Pancreas (tissue), 10 donors: Measurements from ENCODE around the gene KLHL17. TPM values are rescaled to one million over a fixed set of nuclear protein-coding genes. Genes with fewer than 3 reads are reported as not detected.
A peak's percentile ranks its signal among the peaks of the same experiment; 100 is the strongest.

Source experiments
- ATAC-seq, 4 donors: fragments of 200-7000 bp; cut with Tn5 transposase; one replicate each; pipeline versions ENCODE4 v1.8.0 to v1.9.1; 2020; ENCODE audit warnings: mild to moderate bottlenecking in 4 of 4, moderate library complexity in 4 of 4
- DNase-seq, 6 donors: peaks; one replicate each; pipeline ENCODE4 v3.0.0-alpha.2; 2020
- FAIRE-seq: peaks from 2 replicates; lab custom pipeline; 2012; peaks lifted over from hg19 to GRCh38; lab: Jason Lieb, UNC
- H3K27ac ChIP-seq, 4 donors: fragments of 200-600 bp; sonication (generic); 1 replicate in 3 of 4; 2 replicates in 1 of 4; pipeline versions ENCODE4 v1.5.0 to v1.8.0; 2020
- H3K27me3 ChIP-seq, 4 donors: fragments of 200-600 bp; one replicate each; pipeline ENCODE4 v1.8.0; 2021
- H3K36me3 ChIP-seq, 3 donors: fragments of 200-600 bp; sonication (generic) in 1 of 3; one replicate each; pipeline versions ENCODE4 v1.5.0 to v1.8.0; 2020 to 2021
- H3K4me1 ChIP-seq, 3 donors: fragments of 200-600 bp; one replicate each; pipeline ENCODE4 v1.8.0; 2021
- H3K4me3 ChIP-seq, 4 donors: fragments of 200-600 bp; sonication (generic) in 2 of 4; one replicate each; pipeline versions ENCODE4 v1.5.0 to v1.8.0; 2020 to 2021
- H3K9me3 ChIP-seq, 4 donors: fragments of 200-600 bp; one replicate each; pipeline ENCODE4 v1.8.0; 2021
- WGBS, 2 donors: extraction: QIAGEN DNeasy Blood & Tissue Kit; methylation state at CpG; one replicate each; pipeline ENCODE4 v1.1.7; 2013; 5-methylcytosine and 5-hydroxymethylcytosine counted together
- intact Hi-C, 3 donors: fragments of 100-400 bp; cut with DNase I; formaldehyde crosslinking; loops; one replicate each; pipeline versions ENCODE4 v1.11.1 to v1.14.2; 2022
- polyA plus RNA-seq, 2 donors: library from polyadenylated mRNA; stranded (reverse); fragments of 200-250 nt; gene quantifications; one replicate each; pipeline ENCODE4 v1.2.3, GENCODE V29; 2013
- total RNA-seq, 6 donors: library from RNA; stranded (reverse); fragmentation: NEBNext Ultra II Directional in 4 of 6; extraction: Animal tissue kit (Norgen Biotek cat#: 25700) in 4 of 6; gene quantifications; one replicate each; pipeline versions ENCODE4 v1.2.1 to v1.2.4, GENCODE V29; 2021 to 2023
- TF ChIP-seq, protein P1 (sequence below), 4 donors: fragments of 200-600 bp; sonication (generic) in 3 of 4; IDR thresholded peaks; one replicate each; pipeline versions ENCODE4 v1.5.0 to v1.8.0; 2021; ENCODE audit warnings: antibody characterized with exemption in 4 of 4
- donor health status: healthy with polysubstance abuse.
- donor health status: DM: no; HTN: no; CAD: no; lungs with moderate emphysema.
- donor health status: DM: no; HTN: no; CAD: no.
- donor health status: control.
- donor health status: control.
- donor health status: Bipolar disorder and iron deficiency.
- donor health status: DM: yes; HTN: yes; CAD: no.
- donor health status: DM: no; HTN: no; CAD: no.
- donor health status: DM: no; HTN: no; CAD: no.
- donor health status: DM: yes; HTN: yes; CAD: no.

The KLHL17 gene
- total and polyA plus RNA-seq, 8 donors: 3.1 to 24.1 (median 6.2) TPM

DNA sequence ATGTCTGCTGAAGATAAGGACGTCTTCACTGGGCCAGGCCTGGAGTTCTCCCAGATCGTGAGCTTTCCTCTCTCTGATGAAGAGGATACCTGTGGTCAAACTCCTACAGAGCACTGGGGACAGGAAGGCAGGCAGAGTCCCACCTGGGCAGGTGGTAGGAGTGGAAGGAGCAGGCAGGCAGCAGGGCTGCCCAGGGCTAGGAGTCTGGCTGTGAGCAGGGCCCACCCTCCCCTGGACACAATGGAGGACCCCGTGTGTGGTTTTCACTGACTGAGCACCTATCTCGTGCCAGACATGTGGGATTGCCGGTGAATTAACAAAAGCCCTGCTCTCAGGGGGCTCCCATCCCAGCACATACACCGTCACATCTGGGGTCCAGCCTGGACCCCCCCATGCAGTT lies 41.5 kb upstream of the KLHL17 start:
- DNase-seq: peak in 1 of 6 donors; percentile 45
- H3K36me3 ChIP-seq: no peaks in the 10 kb centered on the region
- H3K27me3 ChIP-seq: no peaks in the 10 kb centered on the region
- H3K27ac ChIP-seq: no peak overlapping the region
- ATAC-seq: no peak
- no peaks in the 10 kb centered on the region for H3K9me3 ChIP-seq
- intact Hi-C loops: no loop called here
- TF ChIP-seq, protein P1, sequence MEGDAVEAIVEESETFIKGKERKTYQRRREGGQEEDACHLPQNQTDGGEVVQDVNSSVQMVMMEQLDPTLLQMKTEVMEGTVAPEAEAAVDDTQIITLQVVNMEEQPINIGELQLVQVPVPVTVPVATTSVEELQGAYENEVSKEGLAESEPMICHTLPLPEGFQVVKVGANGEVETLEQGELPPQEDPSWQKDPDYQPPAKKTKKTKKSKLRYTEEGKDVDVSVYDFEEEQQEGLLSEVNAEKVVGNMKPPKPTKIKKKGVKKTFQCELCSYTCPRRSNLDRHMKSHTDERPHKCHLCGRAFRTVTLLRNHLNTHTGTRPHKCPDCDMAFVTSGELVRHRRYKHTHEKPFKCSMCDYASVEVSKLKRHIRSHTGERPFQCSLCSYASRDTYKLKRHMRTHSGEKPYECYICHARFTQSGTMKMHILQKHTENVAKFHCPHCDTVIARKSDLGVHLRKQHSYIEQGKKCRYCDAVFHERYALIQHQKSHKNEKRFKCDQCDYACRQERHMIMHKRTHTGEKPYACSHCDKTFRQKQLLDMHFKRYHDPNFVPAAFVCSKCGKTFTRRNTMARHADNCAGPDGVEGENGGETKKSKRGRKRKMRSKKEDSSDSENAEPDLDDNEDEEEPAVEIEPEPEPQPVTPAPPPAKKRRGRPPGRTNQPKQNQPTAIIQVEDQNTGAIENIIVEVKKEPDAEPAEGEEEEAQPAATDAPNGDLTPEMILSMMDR (IDR thresholded peaks at IDR 0.05): no peak
- WGBS, 2 donors: 64 to 66% methylated on average over 6 of the region's 6 CpGs
- H3K4me1 ChIP-seq: peaks cover 0 to 13% (median 7%) of the 10 kb centered on the region in 3 donors
- H3K4me3 ChIP-seq: no peak overlapping the region
- no peak for FAIRE-seq

DNA sequence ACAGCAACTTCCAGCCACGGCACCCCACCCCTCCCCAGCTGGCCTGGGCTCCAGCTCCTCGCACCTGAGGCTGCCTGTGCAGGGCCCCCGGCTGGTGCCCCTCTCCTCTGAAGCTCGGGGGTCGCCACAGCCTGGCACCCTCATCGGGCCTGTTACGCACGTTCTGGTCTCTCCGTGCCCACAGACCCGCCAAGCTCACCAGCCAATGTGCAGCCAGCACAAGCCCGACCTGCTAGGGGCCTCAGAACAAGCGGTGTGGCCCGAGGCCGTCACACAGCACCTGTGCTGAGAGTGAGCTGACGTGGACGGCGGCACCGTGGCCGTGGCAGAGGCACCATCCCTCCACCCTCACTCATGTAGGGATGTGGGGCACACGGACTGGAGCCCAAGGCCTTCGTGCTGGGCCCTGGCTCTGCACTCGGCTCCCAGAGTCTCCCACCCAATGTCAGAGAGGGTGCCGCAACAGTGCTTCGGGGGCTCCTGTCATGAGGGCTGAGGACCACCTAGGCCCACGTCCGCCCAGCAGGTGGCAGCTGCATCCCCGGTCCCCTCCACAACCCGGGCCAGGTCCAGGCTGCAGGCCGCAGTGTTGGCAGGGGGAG lies 41.0 kb upstream of the KLHL17 start:
- FAIRE-seq: no peak
- intact Hi-C loops: no loop called here
- DNase-seq: peak in 2 of 6 donors; percentile 28 to 77

DNA sequence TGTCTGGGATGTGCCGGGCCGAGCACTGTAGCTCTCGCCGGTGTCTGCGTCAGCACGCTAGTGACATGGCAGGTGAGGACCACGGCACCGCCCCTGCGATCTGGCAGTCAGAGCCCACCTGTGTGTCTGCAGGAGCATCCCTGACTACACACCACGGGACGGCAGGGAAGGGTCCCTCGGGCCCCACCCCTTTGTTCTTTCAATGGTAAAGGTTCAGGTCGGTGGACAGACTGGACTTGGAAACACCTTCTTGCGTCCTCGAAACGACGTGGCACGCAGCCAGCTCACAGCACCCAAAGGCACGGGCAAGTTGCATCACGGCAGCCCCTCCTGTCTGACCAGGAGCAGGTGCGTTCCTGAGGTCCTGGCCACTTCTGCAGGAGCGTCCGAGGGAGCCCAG lies 40.4 kb upstream of the KLHL17 start:
- DNase-seq (peak in 2 of 6 donors; percentile 63 to 83), ATAC-seq (no peak), FAIRE-seq (no peak)
- WGBS, 2 donors: 25% methylated on average over 23 of the region's 23 CpGs
- H3K36me3 ChIP-seq: no peaks in the 10 kb centered on the region
- intact Hi-C loops: no loop called here
- H3K4me3 ChIP-seq: no peak overlapping the region
- no peaks in the 10 kb centered on the region for H3K27me3 ChIP-seq
- TF ChIP-seq, protein P1 (IDR thresholded peaks at IDR 0.05): no peak
- H3K9me3 ChIP-seq: no peaks in the 10 kb centered on the region
- H3K4me1 ChIP-seq: peaks cover 0 to 13% (median 10%) of the 10 kb centered on the region in 3 donors
- no peak overlapping the region for H3K27ac ChIP-seq

More for the DNA sequence above, 41.0 kb upstream of the KLHL17 start:
- Histone ChIP-seq H3K27ac (no peak overlapping the region), H3K9me3 (no peaks in the 10 kb centered on the region), H3K4me3 (no peak overlapping the region), H3K27me3 (no peaks in the 10 kb centered on the region), H3K4me1 (peaks cover 0 to 13% (median 7%) of the 10 kb centered on the region in 3 donors), H3K36me3 (no peaks in the 10 kb centered on the region)
- TF ChIP-seq, protein P1 (IDR thresholded peaks at IDR 0.05): no peak
- WGBS, 2 donors: 58 to 63% methylated on average over 28 to 29 of the region's 29 CpGs
- no peak for ATAC-seq

DNA sequence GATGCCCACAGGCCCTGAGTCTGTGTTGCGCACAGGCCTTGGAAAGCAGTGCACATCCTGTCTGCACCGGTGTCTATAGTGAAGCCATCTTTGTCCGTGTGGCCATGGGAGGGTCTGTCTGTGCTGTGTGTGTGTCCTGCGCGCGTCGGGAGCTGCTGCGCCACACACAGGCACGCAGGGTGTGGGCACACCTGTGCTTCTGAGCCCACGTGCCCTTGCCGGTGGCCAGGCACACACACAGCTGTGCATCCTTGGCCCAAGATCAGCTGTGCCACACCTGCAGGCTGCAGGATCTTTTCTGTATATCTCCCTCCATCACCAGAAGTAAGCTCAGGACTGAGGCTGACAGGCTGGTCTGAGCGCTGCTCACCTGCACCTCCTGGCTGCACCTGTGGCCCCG lies 39.9 kb upstream of the KLHL17 start:
- FAIRE-seq (no peak), DNase-seq (peak in 2 of 6 donors; percentile 19 to 42), ATAC-seq (no peak)
- Histone ChIP-seq H3K27me3 (no peaks in the 10 kb centered on the region), H3K4me3 (peak overlapping the region in 1 of 4 donors; percentile 4), H3K27ac (no peak overlapping the region), H3K4me1 (peaks cover 0 to 13% (median 10%) of the 10 kb centered on the region in 3 donors), H3K36me3 (no peaks in the 10 kb centered on the region), H3K9me3 (no peaks in the 10 kb centered on the region)
- intact Hi-C loops: no loop called here
- TF ChIP-seq, protein P1 (IDR thresholded peaks at IDR 0.05): no peak
- WGBS, 2 donors: 5 to 11% methylated on average over 12 to 13 of the region's 13 CpGs
